GM12873 (cell line): ENCODE data around the gene ZBTB7A.

ENCODE experiments used
- CTCF ChIP-seq: IDR thresholded peaks from 2 replicates; pipeline ENCODE4 v1.5.1; 2012; ENCODE audit warnings: low read depth, mild to moderate bottlenecking, moderate library complexity, low read length, control low read depth; ENCODE audit not compliant: insufficient read depth; ENCODE audit errors: missing control alignments

Gene ZBTB7A

GRCh38 chr19:4071610-4072009, 4.9 kb upstream of the ZBTB7A start:
- no peak for TF ChIP-seq CTCF

- no peak for TF ChIP-seq CTCF
These were observed 2.7 kb upstream of the ZBTB7A start for GRCh38 chr19:4069331-4069959.

- TF ChIP-seq CTCF = no peak
These were observed 1.6 kb upstream of the ZBTB7A start for GRCh38 chr19:4068047-4068966.

- no peak for TF ChIP-seq CTCF
These were observed 822 bp upstream of the ZBTB7A start for GRCh38 chr19:4067396-4068046.

GRCh38 chr19:4066176-4066606, 508 bp downstream of the ZBTB7A start:
- TF ChIP-seq CTCF = no peak

GRCh38 chr19:4065430-4066175, 1.1 kb downstream of the ZBTB7A start:
- no peak for TF ChIP-seq CTCF
